NCI-H187 treated with DMSO at 0.1 percent for 48 hours (cell line): Measurements from ENCODE around the gene RAB35.

ENCODE experiments used
- DNase-seq: peaks from one replicate; lab custom pipeline; 2025; lab: John Stamatoyannopoulos, UW

The RAB35 gene

GRCh38 chr12:120103371-120103770 is 13.2 kb downstream of the RAB35 start:
- no peak for DNase-seq

DNA sequence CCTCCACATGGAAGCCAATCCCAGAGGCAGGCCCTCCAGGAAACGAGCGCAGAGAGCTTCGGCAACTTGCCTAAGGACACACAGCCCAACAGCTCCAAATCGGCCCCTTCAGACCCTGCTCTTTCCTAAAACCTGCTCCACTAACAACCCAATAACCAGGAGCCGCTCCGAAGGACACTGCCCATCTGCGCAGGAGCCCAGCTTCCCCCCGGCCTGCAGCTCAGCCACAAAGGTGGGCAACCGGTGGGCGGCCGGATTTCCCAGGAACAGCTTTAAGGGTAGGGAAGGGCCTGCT is 13.6 kb downstream of the RAB35 start:
- no peak for DNase-seq

DNA sequence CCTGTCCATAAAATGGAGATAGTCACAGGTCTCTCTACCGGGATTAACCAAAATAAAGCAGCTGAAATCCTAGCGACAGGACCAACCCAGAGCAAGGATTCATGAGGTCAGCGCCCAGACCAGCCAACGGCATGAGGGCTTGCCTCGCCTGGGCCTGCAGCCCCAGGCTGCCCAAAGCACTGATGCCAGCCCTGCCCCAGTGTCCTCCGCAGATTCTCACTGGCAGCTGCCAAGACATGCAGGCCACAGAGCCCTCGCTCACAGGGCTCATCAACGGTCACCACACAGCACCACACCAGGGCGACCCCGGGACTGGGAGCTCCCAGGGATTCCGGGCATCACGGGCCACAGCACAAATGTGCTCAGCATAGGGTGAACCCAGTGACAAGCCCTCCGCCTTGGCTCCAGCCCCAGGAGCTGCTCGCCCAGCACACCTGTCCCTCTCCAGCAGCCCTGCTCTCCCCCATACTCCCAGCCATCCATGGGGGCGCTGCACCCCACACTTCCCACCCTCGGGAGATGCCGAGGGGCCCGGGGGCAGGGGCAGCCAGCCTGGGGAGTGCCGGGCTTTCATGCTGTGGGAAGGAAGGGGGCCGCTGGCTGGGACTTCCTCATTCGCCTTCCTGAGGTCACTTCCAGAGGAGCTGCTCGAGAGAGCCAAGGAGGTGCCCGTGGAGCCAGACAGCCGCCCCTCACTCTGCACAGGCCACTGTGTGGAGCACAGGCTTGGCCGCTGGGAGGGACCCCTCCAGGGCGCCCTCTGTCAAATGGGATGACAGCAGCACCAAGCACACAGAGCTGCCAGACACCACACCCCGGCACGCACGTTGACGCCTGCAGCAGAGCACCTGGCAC is 14.1 kb downstream of the RAB35 start:
- DNase-seq: no peak

DNA sequence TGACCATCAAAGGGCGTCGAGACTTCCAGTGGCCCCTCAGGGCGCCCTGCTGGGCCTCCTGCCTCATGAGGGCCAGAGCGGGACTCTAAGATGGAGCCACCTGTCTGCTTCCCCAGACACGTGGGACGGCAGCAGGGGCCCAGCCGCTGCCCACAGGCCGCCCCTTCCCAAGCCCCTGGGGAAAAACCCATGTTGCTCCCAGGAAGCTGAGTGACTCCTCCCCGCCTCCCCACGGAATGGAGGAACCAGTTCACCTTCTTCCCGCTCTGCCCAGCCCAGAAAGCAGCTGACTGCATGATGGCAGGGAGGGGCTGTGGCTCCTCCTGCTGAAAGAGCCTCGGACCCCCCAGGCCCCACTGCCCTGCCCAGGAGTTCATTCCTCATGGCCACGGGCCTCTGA is 14.9 kb downstream of the RAB35 start:
- no peak for DNase-seq

- no peak for DNase-seq
Observed at GRCh38 chr12:120101182-120101581, 15.4 kb downstream of the RAB35 start.

DNA sequence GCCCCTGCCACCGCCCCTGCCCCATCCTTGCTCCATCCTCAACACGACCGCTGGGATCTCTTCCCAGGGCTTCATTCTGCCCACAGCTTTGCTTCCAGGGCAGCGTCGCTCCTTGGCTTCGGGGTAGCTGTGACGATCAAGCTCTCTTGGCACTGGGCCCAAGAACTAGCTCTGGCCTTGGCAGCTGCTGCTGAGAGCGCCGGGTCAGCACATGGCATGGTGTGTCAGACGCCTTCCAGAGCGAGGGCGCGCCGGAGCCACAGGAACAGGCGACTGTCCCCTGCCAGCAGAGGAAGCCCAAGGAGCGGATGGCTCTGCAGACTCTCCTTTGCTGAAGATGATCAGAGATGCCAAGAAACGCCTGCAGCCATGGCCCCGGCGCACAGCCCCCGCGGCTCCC is 15.9 kb downstream of the RAB35 start:
- DNase-seq: no peak

DNA sequence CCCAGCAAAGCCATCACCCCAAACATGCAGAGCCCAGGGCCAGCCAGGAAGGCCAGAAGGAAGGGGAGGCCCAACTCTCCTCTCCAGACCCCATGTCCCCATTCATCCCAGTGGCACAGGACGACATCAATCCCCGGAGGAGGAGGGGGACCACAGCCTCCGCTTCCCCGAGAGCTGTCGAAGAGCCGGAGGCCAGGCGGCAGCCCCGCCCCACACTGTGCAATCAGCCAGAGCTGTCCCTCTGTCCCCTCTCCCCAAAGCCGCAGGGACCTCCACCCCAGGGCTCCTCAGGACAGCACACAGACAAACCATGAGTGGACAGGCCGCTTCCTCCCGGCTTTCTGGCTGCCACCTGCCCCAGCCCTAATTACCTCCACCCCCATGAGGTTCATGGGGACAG is 16.8 kb downstream of the RAB35 start:
- DNase-seq: no peak

DNA sequence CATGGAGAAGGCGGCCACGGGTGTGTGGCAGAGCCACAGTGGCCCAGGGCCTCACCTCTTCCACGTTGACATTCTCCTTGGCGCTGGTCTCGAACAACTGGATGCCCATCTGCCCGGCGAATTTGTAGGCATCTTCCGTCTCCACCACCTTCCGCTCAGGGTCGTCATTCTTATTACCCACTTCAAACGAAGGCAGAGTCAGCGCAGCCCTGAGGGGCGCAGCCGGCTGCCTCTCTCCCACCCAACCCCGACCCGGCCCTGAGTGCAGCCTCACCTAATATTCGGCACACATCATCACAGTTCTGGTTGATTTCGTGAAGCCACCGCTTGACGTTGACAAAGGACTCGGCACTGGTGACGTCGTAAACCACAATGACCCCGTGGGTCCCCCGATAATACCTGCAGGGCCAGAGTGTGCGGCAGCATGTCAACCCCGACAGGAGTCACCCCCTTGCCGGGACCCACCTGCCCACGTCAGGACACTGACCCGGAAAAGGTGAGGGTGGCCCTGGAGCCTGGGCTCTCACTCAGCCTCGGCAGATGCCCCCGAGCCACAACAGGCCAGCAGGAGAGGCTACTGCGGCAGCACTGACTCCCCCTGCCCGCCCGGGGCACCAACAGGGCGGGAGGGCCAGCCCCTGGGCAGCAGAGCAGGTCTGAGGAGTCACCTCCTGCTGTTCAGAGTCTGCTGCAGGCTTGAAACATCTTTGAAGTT is 17.6 kb downstream of the RAB35 start:
- no peak for DNase-seq

DNA sequence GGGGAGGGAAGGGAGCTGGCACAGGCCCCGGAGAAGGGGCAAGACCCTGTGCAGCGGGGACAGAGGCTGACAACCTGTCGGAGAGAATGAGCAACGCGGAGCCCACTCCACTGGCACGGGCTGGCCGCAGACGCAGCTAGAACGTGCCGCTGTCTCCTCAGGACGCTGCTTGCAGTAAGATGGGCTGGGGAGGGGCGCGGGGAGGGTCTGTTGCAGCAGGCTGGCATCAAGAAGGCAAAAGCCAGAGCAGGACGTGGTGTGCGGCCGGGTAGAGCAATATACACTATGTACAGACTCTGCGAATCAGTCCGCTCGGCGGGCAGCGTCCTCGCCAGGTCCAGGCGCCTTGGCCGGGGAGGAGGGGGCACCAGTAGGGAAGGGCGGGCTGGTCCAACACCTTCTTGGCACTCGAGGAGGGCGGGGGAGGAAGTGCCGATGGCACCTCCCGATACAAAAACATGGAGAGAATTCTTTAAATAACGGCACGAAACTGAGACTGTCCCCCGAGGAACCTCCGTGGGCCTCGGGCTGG is 19.8 kb downstream of the RAB35 start:
- DNase-seq: no peak

GRCh38 chr12:120095736-120096135 is 20.8 kb downstream of the RAB35 start:
- DNase-seq: no peak

GRCh38 chr12:120095331-120095730 is 21.2 kb downstream of the RAB35 start:
- DNase-seq: no peak

DNA sequence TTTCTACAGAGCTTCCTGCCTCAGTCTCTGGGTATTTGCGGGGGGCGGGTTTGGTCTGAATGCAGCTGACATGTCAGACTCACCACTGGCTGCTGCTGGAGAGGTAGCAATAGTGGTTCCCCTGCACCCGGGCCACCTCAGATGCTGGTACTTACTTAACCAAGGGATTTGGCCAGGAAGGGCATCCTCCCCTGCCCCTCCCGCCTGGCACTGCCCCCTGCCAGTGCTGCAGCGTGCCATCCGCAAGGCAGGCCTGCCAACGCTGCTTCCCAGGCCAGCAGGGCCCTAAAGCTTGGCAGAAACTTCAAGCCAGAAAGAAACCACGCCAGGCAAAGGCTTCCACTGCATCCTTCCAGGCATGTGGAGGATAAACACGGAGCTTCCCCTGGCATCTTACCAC is 22.1 kb downstream of the RAB35 start:
- no peak for DNase-seq

DNA sequence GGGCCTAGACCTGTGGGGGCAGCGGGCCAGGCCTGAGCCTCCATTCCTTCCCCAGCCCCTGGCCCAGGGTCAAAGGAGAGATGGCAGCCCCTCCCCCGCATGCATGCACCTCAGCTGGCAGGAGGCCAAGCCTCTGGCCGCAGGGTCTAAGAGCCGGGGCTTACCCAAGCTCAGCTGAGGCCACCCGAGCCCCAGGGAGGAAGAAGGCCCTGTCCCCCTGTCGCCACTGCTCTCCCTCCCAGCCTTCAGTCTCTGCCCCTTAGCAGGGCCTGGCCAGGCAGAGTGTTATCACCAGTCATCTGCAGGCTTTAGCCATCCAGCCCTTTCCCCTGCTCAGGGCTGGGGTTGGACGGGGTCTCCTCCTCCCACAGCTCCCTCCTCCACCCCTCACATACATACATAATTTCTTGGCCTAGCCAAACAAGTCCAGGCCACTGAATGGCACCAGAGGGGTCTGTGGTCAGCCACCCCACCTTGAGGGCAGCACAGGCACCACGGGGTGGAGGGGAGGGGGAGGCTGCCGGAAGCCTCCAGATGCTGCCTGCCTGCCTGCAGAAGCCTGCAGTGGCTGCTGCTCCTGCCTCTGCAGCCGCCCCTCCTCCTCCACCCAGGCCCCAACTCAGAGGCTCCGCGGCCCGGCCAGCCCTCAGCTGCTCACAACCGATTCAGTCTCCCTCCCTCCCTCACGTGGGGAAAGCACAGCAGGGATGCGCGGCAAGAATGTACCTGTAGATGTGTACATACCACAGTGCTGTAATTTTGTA is 22.8 kb downstream of the RAB35 start:
- no peak for DNase-seq

DNA sequence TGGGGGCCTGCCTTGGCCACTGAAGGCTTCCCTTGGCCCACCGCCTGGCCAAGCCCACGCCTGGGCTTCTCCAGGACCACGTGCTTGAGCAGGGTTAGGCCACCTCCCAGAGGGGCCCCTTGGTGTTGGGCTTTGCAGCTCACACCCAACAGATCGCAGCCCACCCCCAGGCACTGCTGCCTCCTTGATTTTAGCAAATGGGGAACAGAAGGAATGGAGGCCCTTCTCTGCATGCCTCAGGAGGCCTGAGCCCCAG is 23.3 kb downstream of the RAB35 start:
- DNase-seq: no peak

DNA sequence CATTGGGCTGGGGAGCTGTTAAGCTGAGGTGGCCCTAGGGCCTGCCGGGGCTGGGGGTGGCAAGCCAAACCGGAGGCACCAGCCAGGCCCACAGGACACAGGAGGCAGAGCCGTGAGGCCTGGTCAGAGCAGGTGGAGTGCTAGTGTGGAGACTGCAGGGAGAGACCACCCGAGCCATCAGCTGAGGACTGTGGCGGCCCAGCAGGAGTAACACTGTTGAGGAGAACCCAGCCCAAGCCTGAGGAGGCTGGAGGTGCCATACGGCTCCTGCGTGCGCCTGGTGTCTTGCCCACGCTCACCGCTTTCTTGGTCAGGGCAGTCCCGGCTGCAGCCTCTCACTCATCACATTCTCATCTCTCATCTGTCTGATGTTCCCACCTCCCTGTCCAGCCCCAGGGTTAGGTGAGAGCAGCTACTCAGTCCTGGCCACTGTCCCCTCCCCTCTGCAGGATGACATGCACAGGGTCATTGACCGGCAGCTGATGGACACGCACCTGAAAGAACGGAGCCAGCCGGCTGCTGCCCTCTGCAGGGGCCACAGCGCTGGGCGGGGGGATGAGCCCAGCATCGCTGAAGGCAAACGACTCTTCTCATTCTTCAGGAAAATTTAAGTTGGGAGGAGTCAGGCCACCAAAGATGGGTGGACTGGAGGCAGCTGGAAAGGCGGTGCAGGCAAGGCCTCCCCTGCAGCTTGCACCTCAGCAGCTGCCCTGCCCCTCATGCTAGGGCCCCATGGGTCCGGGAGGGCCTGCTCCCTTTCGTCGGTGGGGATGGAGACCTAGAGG is 23.8 kb downstream of the RAB35 start:
- no peak for DNase-seq

GRCh38 chr12:120091371-120092090 is 25.0 kb downstream of the RAB35 start:
- DNase-seq: no peak

DNA sequence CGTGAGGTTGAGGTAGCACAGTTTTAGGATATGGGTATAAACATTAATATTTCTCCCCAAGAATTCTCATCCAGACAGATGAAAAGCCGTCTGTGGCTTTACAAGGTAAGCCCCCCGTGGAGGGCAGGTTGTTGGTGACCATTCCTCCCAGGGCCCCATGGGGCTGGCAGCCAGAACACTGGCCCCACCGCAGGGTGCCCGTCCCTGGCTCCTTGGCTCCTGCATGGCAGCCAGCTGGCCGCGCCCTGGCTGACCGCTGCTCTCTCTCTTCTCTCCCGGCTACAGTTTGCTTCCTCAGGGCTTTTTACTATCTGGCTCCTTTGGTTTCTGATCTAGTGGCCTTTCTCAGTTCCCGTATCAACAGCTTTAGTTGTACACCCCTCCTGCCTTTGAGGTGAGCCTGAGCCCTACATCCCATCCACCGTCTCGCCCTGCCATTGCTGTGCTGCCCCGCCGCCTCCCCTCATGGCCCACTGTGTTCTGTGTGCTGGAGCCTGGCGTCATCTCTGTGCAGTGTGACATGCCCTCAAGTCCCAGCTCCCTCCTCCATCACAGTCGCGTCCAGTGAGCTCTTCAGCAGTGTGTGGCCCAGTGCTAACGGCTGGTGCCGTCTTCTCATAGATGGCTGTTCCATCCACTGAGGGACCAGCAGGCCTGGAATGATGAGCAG is 25.8 kb downstream of the RAB35 start:
- DNase-seq: no peak

GRCh38 chr12:120090206-120090605 is 26.3 kb downstream of the RAB35 start:
- DNase-seq: no peak

DNA sequence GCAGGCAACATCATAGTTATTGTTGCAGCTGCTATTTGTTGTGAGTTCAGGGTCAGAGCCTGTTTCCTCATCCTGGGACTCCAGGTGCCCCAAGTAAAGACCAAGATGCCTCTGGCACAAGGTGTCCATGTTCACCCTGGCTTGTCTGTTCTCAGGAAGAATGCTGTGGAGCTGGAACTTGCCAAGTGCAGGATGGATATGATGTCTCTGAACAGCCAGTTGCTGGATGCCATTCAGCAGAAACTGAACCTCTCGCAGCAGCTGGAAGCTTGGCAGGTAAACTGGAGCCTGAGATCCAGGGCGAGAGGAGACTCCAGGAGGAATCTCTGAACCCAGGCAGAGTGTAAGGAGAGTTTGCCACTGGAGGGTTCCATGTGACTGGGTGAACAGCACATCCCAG is 26.8 kb downstream of the RAB35 start:
- DNase-seq: no peak

- no peak for DNase-seq
Observed at GRCh38 chr12:120089105-120089504, 27.4 kb downstream of the RAB35 start.
